ENCODE measurements around the gene POC1B.

The POC1B gene

GRCh38 chr12:89372584-89373370 is 153.1 kb downstream of the POC1B start:
- Histone ChIP-seq H3K36me3 (ENCODE audit: control insufficient read depth, low read depth, low read length) (no peaks in the 10 kb centered on the region), H3K4me1 (ENCODE audit: control insufficient read depth, low read depth, low read length) (peaks cover 13% of the 10 kb centered on the region), H3K9me3 (ENCODE audit: control insufficient read depth, low read depth, low read length) (no peaks in the 10 kb centered on the region), H3K27ac (ENCODE audit: low read length) (no peak overlapping the region), H3K4me3 (ENCODE audit: low read length) (no peak overlapping the region), H3K27me3 (ENCODE audit: control insufficient read depth, insufficient read depth, low read length) (no peaks in the 10 kb centered on the region), H3K9ac (ENCODE audit: low read length) (no peak overlapping the region)

DNA sequence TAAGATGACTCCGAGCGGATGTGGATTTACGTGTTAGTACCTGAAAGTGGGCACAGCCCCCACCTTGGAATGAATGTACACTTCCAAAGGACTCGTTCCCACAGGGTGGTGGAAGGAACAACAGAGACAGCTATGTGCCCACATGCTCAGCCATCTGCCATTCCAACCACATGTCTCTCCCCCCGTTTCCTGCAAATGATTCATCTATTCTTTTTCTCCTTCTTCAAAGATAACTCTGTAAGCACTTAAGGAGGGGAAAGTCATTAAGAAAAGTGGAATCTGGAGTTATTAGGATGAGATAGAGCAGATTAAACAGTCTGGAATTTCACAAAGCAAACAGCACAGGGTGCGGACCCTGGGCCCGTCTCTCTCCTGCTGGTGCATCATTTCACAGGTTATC is 155.0 kb downstream of the POC1B start:
- Histone ChIP-seq H3K9ac (ENCODE audit: low read length) (no peak overlapping the region), H3K27ac (ENCODE audit: low read length) (no peak overlapping the region), H3K4me1 (ENCODE audit: control insufficient read depth, low read depth, low read length) (peaks cover 13% of the 10 kb centered on the region)

GRCh38 chr12:89370421-89370831 is 155.4 kb downstream of the POC1B start:
- Histone ChIP-seq H3K36me3 (ENCODE audit: control insufficient read depth, low read depth, low read length) (no peaks in the 10 kb centered on the region), H3K27ac (ENCODE audit: low read length) (no peak overlapping the region), H3K4me3 (ENCODE audit: low read length) (no peak overlapping the region), H3K9ac (ENCODE audit: low read length) (no peak overlapping the region), H3K4me1 (ENCODE audit: control insufficient read depth, low read depth, low read length) (peaks cover 13% of the 10 kb centered on the region), H3K9me3 (ENCODE audit: control insufficient read depth, low read depth, low read length) (no peaks in the 10 kb centered on the region), H3K27me3 (ENCODE audit: control insufficient read depth, insufficient read depth, low read length) (no peaks in the 10 kb centered on the region)

More for the DNA sequence above, 155.0 kb downstream of the POC1B start:
- Histone ChIP-seq H3K27me3 (ENCODE audit: control insufficient read depth, insufficient read depth, low read length) (no peaks in the 10 kb centered on the region), H3K9me3 (ENCODE audit: control insufficient read depth, low read depth, low read length) (no peaks in the 10 kb centered on the region), H3K4me3 (ENCODE audit: low read length) (no peak overlapping the region), H3K36me3 (ENCODE audit: control insufficient read depth, low read depth, low read length) (no peaks in the 10 kb centered on the region)

Measured in iPS-18a (cell line).